Measurements from ENCODE around the gene ZCCHC14.

The ZCCHC14 gene

DNA sequence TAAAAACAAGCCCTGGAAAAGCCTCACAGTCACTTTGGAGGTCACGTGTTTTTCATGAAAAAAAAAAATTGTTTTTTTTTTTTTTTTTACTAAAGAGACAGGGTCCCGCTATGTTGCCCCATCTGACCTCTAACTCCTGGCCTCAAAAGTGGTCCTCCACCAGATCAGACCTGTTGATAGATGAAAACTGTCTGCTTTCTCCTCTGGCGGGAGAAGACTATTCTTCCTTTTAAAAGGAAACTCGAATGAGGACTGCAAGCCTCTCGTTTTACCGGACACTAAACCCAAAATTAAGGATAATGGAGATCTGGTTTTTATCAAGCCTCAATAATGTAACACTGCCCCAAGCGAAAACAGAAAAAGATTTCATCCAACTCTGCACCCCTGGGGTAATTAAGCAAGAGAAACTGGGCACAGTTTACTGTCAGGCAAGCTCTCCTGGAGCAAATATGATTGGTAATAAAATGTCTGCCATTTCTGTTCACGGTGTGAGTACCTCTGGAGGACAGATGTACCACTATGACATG, 25.8 kb downstream of the ZCCHC14 start:
- Mint-ChIP-seq H3K4me1 (ENCODE audit: low read depth) (peaks cover 21% of the 10 kb centered on the region), H3K36me3 (ENCODE audit: low read depth) (no peaks in the 10 kb centered on the region), H3K27me3 (ENCODE audit: low read depth) (peaks cover 6% of the 10 kb centered on the region), H3K4me3 (no peak overlapping the region), H3K9me3 (no peaks in the 10 kb centered on the region), H3K27ac (no peak overlapping the region)

DNA sequence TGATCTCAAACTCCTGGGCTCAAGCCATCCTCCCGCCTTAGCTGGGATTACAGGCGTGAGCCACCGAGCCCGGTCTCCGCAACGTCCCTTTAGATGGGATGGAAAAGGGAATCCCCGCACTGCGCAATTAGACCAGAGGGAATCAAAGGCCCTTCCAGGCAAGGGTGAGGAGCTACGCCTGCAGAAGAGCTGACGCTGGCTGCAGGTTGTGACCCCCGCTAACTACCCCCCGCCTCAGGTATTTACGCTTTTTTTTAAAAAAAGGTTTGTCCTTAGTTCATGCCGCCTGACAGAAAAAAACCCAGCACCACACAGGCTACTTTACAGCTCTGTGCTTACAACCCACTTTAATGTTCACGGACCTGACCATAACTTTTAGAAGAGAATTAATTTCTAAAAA, 26.9 kb downstream of the ZCCHC14 start:
- no peaks in the 10 kb centered on the region for H3K9me3 Mint-ChIP-seq
- peaks cover 19% of the 10 kb centered on the region for H3K4me1 Mint-ChIP-seq (ENCODE audit: low read depth)
- H3K4me3 Mint-ChIP-seq, result no peak overlapping the region

DNA sequence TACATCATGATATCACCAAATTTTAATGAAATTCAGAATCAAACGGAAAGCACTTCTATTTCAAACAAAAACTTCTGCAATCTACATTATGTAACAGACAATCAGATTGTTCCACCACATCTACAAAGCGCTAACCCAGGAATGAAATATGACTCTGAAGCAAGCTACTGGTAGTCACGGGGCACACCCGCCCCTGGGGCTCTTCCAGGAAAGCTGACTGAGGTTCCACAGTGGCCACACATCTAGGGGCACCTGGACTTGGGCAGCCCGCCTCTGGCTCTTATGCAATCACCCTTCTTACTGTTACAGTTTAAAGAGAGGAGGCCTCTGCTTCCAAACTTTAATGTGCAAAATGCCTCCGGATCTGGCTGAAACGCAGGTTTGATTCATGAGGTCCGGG, 27.5 kb downstream of the ZCCHC14 start:
- Mint-ChIP-seq H3K27ac (peak overlapping the region; percentile 62), H3K27me3 (ENCODE audit: low read depth) (peaks cover 6% of the 10 kb centered on the region), H3K36me3 (ENCODE audit: low read depth) (no peaks in the 10 kb centered on the region), H3K4me1 (ENCODE audit: low read depth) (peaks cover 19% of the 10 kb centered on the region), H3K9me3 (no peaks in the 10 kb centered on the region), H3K4me3 (peak overlapping the region; percentile 77)

More for the DNA sequence above, 26.9 kb downstream of the ZCCHC14 start:
- Mint-ChIP-seq H3K27ac (no peak overlapping the region), H3K36me3 (ENCODE audit: low read depth) (no peaks in the 10 kb centered on the region), H3K27me3 (ENCODE audit: low read depth) (peaks cover 6% of the 10 kb centered on the region)

DNA sequence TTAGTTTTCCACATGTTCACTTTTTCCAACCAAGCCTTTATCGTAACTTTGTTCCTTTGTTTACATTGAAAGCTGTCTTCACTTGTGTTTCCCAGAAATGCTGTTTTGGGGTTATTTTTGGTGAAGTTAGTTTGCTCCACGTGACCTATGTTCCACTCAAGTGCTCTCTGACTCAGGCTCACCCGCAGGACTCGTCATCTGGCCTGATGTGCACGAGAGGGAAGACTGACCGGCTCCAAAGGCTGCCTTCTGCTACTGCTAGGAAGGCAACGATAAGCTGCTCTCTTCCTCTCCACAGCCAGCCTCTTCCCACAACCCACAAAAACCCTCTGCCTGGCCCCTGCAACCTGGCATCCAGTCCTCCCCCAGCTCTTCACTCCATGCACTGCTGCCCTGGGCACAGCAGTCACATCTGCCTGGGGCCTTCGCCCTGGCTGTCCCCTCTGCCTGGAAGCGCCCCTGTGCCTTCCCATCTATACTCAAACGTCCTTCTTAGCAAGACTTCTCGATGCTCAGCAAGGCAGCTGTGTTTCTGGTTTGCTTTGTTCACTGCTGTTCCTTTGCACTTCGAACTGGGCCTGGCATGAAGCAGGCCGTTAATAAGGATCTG, 28.0 kb downstream of the ZCCHC14 start:
- H3K27me3 Mint-ChIP-seq (ENCODE audit: low read depth), result peaks cover 6% of the 10 kb centered on the region
- H3K27ac Mint-ChIP-seq, result peak overlapping the region; percentile 62
- peaks cover 19% of the 10 kb centered on the region for H3K4me1 Mint-ChIP-seq (ENCODE audit: low read depth)
- H3K9me3 Mint-ChIP-seq, result no peaks in the 10 kb centered on the region
- peak overlapping the region; percentile 77 for H3K4me3 Mint-ChIP-seq
- no peaks in the 10 kb centered on the region for H3K36me3 Mint-ChIP-seq (ENCODE audit: low read depth)

DNA sequence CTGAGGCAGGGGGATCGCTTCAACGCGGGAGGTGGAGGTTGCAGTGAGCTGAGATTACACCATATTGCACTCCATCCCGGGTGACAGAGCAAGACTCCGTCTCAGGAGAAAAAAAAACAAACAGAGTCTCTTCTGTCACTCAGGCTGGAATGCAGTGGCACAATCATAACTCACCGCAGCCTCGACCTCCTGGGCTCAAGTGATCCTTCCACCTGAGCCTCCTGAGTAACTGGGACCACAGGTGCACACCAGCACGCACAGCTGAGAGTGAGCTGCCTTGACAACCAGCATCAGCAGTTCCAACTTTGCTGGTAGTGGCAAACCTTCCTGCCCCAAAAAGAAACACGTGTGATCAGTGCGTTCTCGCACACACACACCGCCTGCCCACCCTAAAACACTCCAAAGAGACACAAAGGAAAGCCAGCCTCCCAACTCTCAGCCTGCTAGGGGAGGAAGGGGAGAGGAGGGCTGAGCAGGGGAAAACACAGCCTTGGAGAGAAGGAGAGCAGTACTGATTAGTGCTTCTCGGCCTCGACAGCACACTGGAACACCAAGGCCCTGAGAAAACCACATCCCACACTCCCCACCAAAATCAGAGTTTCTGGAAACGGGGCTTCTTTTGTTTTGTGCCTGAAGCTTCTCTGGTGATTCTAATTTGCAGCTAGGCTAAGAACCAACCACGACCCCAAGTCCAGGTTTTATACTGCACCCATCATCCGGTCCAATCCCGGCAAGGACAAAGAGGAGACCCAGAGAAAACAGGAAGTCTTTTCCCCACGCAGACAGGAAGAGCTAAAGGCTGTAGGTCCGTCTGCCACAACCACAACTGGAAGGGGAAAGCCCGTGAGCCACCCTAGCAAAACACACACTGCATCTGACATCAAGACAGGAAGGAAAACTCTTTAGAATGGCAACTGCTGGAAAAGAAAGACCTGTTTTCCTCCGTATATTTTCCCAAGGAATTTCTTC, 28.8 kb downstream of the ZCCHC14 start:
- Mint-ChIP-seq H3K4me1 (ENCODE audit: low read depth) (peaks cover 19% of the 10 kb centered on the region), H3K4me3 (peak overlapping the region; percentile 77), H3K27ac (peak overlapping the region; percentile 71), H3K36me3 (ENCODE audit: low read depth) (no peaks in the 10 kb centered on the region), H3K9me3 (no peaks in the 10 kb centered on the region), H3K27me3 (ENCODE audit: low read depth) (peaks cover 6% of the 10 kb centered on the region)

DNA sequence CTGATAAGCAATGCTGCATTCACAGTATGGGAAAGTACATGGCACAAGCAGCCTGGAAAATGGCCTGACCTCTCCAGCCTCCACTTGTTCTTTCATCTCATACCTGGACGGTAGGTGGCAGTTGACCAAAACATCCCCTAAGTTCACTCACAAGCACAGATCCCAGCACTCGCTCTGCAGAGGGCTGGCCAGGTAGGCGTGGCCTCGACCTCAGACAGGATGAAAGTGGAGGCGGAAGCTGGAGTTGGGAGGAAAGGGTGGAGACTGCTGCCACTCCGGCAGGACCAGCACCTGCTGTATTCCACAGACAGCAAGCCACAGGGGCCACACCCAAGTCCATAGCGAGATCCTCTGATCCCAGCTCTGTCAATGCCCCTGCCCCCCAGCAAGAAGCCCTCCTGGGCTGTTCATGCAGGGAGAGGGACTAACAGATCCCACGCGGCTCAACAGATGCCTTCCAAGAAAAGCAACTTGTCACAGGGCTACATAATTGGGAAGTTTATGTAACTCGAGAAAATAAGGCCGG, 31.3 kb downstream of the ZCCHC14 start:
- H3K4me3 Mint-ChIP-seq, result no peak overlapping the region
- no peak overlapping the region for H3K27ac Mint-ChIP-seq
- H3K36me3 Mint-ChIP-seq (ENCODE audit: low read depth), result no peaks in the 10 kb centered on the region
- peaks cover 6% of the 10 kb centered on the region for H3K27me3 Mint-ChIP-seq (ENCODE audit: low read depth)
- peaks cover 25% of the 10 kb centered on the region for H3K4me1 Mint-ChIP-seq (ENCODE audit: low read depth)
- H3K9me3 Mint-ChIP-seq, result no peaks in the 10 kb centered on the region

DNA sequence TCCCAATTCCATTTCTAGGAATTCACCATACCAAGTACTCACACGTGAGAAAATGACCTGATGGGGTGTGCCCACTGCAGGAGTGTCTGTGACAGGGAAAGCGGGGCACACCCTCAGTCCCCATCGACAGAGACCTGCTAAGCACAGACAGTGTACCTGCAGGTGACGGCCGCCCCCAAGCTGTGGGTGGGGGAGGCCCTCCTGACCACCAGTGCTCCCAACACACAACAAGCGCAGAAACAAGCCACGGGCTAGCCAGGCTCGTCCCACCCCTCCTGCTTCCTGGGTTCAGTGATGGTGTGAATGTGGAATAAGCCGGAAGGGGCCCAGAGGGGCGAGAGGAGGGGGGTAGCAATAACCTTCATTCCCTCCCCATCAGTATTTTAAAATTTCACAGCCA, 31.9 kb downstream of the ZCCHC14 start:
- Mint-ChIP-seq H3K4me3 (no peak overlapping the region), H3K4me1 (ENCODE audit: low read depth) (peaks cover 25% of the 10 kb centered on the region), H3K9me3 (no peaks in the 10 kb centered on the region), H3K36me3 (ENCODE audit: low read depth) (no peaks in the 10 kb centered on the region), H3K27me3 (ENCODE audit: low read depth) (peaks cover 6% of the 10 kb centered on the region), H3K27ac (no peak overlapping the region)

DNA sequence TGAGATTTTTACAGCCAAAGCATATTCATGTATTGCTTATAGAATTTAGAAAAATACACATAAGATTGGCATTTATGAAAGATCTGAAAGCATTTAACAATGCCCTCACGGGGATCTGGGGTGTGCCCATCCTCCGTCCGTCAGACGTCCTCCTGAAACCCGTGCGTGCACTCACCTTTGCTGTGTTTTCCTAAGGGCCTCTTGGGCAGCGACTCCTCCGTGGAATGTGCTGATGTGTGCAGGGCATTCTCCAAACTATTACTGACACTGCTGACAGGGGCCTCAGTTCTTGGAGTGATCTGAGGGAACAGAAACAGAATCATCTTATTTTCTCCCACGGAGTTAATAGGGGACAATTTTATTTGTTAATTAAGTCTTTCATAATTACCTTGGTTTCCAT, 33.0 kb downstream of the ZCCHC14 start:
- Mint-ChIP-seq H3K4me1 (ENCODE audit: low read depth) (peaks cover 18% of the 10 kb centered on the region), H3K27me3 (ENCODE audit: low read depth) (peaks cover 6% of the 10 kb centered on the region), H3K27ac (no peak overlapping the region), H3K9me3 (no peaks in the 10 kb centered on the region), H3K4me3 (no peak overlapping the region), H3K36me3 (ENCODE audit: low read depth) (no peaks in the 10 kb centered on the region)

DNA sequence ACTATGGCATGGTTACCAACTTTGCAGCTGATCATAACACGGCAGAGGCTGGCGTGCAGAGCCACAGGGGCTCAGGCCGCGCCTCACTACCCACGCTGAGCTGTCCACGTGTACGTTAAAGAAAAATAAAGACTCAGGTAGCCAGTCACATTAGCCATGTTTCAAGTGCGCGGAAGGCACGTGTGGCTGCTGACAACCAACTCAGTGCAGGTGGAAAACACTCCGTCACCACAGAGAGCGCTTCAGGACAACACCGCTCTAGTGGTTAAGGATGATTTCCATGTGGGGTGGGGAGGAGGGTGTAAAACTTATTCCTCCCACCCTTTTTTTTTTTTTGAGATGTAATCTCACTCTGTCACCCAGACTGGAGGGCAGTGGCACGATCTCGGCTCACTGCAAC, 33.8 kb downstream of the ZCCHC14 start:
- Mint-ChIP-seq H3K4me3 (no peak overlapping the region), H3K27ac (no peak overlapping the region), H3K36me3 (ENCODE audit: low read depth) (no peaks in the 10 kb centered on the region), H3K4me1 (ENCODE audit: low read depth) (peaks cover 10% of the 10 kb centered on the region), H3K9me3 (no peaks in the 10 kb centered on the region), H3K27me3 (ENCODE audit: low read depth) (peaks cover 3% of the 10 kb centered on the region)

DNA sequence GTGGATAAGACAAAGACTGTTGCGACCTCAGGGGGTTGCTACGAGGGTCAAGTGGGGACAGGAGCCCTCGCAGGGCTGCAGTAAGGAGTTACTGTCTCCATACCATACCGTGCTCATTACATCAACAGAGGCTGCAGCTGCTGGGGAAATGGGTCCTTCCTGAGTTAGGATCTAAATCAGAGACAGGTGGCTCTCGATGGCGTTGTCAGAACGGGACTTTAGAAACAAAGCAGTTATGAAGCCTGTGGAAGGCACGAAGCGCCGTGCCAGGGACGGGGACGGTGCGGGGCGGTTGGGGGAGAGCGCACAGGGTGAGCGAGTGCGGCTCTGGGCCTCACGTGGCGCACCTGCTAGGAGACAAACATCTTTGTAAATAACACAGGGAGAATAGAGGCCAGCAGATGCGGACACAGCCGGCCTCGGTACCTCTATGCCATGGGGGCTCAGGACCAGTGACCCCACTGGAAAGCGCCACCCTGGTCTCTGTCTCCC, 34.4 kb downstream of the ZCCHC14 start:
- Mint-ChIP-seq H3K9me3 (no peaks in the 10 kb centered on the region), H3K4me3 (no peak overlapping the region), H3K36me3 (ENCODE audit: low read depth) (no peaks in the 10 kb centered on the region), H3K27ac (no peak overlapping the region), H3K4me1 (ENCODE audit: low read depth) (peaks cover 6% of the 10 kb centered on the region), H3K27me3 (ENCODE audit: low read depth) (no peaks in the 10 kb centered on the region)

DNA sequence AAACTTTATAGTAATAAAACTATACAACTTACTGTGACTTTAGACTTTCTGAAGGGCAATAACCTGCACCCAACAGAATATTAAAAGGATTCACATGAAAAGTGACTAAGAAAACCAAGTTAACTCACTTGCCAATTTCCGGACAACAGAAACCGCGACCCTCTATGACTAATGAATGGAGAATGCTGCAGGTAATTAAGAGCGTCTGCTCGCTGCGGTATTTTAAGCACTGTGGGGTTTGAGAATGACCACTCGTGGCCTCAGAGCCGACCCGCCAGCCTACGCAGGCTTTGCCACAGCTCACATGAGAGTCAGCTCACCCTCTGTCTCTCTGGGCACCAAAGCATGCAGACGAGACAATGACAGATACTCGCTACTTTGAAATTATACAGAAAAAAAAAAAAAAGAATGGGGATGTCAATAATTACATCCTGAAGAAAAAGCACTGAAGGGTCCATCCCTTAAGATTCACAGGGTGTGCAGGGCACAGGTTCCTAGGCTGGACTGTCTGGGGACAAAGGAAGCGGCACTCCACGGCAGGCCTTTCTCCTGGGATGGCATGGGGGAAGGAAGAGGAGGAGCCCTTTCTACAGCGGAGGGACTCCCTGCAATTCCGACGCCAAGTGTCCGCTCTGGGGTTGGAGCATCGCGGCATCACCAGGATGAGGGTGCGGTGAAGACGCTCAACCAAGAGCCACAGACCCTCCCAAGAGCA, 35.0 kb downstream of the ZCCHC14 start:
- Mint-ChIP-seq H3K27me3 (ENCODE audit: low read depth) (no peaks in the 10 kb centered on the region), H3K9me3 (no peaks in the 10 kb centered on the region), H3K27ac (no peak overlapping the region), H3K36me3 (ENCODE audit: low read depth) (no peaks in the 10 kb centered on the region), H3K4me1 (ENCODE audit: low read depth) (peaks cover 6% of the 10 kb centered on the region), H3K4me3 (no peak overlapping the region)

DNA sequence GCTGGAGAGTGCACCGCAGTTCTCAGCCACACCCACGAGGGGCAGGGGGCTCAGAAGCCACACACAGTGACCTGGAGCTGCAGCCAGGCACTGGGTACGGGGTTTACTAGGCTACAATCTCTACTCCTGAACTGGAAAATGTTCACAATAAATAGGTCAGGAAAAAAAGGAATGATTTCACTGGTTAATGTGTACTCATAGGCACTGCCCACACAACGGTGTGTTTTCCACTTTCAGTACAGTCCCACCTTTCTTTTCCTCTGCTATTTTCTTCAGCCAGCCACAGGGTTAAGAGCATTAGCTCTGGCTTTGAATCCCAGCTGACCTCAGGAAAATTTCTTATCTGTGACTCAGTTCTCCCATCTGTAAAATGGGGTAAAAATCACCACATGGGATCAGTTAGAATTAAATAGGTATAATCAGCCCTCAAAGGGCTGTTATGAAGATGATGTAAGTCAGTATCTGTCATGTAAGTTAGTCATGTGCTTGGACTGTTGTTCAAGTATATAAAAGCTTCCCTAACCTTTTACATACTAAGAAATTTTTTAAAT, 35.7 kb downstream of the ZCCHC14 start:
- H3K4me3 Mint-ChIP-seq, result no peak overlapping the region

DNA sequence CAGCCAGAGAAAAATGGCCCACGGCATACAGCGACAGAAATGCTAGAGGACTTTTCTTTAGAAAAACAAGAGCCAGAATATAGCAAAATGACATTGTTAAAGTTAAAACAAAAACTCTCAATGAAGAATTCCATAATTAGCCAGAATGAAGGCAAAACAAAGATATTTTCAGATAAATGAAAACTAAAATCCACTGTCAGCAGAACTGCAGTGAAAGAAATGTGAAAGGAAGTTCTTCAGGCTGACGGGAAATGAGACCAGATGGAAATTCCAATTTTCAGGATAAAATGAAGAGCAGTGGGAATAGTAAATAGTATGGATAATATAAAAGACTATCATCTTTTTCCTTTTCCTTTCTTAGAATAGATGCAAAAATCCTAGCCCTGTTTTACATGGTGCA, 38.4 kb downstream of the ZCCHC14 start:
- no peak overlapping the region for H3K27ac Mint-ChIP-seq

More for the DNA sequence above, 35.7 kb downstream of the ZCCHC14 start:
- no peaks in the 10 kb centered on the region for H3K27me3 Mint-ChIP-seq (ENCODE audit: low read depth)
- H3K27ac Mint-ChIP-seq, result no peak overlapping the region
- no peaks in the 10 kb centered on the region for H3K36me3 Mint-ChIP-seq (ENCODE audit: low read depth)
- peaks cover 6% of the 10 kb centered on the region for H3K4me1 Mint-ChIP-seq (ENCODE audit: low read depth)
- no peaks in the 10 kb centered on the region for H3K9me3 Mint-ChIP-seq

DNA sequence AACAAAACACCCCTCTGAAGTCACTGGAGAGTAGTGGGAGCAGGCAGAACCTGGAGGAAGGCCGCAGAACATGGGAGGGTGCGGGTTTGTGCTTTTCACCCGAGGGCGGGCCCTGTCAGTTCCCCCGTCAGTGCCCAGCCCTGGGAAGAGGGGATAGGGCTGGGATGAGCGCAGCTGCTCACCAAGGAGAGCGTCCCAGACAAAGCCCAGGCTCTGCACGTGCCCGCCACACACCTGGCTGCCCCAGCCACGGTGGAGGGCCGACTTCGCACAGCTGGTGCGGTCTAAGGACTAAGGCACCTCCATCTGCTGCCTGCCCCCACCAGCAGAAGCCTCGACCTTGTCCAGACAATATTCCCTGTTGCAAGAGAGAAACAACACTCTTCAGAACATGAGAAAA, 39.5 kb downstream of the ZCCHC14 start:
- H3K4me3 Mint-ChIP-seq, result no peak overlapping the region
- no peaks in the 10 kb centered on the region for H3K36me3 Mint-ChIP-seq (ENCODE audit: low read depth)
- no peaks in the 10 kb centered on the region for H3K9me3 Mint-ChIP-seq
- H3K4me1 Mint-ChIP-seq (ENCODE audit: low read depth), result peaks cover 7% of the 10 kb centered on the region
- H3K27ac Mint-ChIP-seq, result no peak overlapping the region
- no peaks in the 10 kb centered on the region for H3K27me3 Mint-ChIP-seq (ENCODE audit: low read depth)

More for the DNA sequence above, 38.4 kb downstream of the ZCCHC14 start:
- no peaks in the 10 kb centered on the region for H3K36me3 Mint-ChIP-seq (ENCODE audit: low read depth)
- H3K4me1 Mint-ChIP-seq (ENCODE audit: low read depth), result peaks cover 7% of the 10 kb centered on the region
- H3K9me3 Mint-ChIP-seq, result no peaks in the 10 kb centered on the region
- no peak overlapping the region for H3K4me3 Mint-ChIP-seq
- no peaks in the 10 kb centered on the region for H3K27me3 Mint-ChIP-seq (ENCODE audit: low read depth)
